ENCODE data around the gene SH3BP5.

SH3BP5 gene

GRCh38 chr3:15347737-15348110 lies 15.3 kb upstream of the SH3BP5 start:
- DNase-seq (ENCODE audit: low read depth in 4 of 4, low spot score in 1 of 4): no peak

GRCh38 chr3:15347063-15347736 lies 14.8 kb upstream of the SH3BP5 start:
- no peak for DNase-seq (ENCODE audit: low read depth in 4 of 4, low spot score in 1 of 4)

DNA sequence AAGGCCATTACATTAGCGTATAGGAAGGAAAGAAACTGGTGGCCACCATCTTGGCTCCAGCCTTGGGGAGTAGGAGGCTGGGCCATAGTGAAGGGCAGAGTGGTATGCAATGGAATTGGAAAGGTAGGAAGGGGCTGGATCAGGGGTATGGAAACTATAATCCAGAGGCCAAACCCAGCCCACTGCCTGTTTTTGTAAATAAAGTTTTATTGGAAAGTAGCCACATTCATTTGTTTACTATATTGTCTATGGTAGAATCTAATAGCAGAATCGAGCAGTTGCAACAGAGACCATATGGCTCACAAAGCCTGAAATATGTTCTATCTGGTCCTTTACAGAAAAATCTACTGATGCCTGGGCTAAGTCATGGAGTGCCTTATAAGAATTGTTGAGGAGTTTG lies 14.1 kb upstream of the SH3BP5 start:
- no peak for DNase-seq (ENCODE audit: low read depth in 4 of 4, low spot score in 1 of 4)

DNA sequence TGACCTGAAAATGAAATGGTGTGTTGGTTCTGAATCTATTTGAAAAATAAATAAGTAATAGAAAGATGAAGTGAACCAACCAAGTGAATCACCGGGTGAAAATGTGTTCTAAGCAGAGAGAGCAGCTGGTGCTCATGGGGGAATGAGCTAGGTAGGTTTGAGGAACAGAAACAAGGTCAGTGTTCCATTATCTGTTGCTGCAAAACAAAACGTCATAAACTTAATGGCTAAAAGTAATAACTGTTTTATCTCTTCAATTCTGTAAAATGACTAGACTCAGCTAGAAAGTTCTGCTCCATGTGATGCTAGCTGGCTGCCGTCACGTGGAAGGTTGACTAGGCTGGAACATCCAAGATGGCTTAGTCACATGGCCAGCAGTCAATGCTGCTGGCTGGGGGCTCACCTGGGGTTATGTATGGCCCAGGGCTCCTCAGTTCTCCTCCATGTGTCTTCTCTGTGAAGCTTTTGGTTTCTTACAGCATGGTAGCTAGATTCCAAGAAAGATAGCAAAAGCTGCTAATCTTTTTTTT lies 13.3 kb upstream of the SH3BP5 start:
- no peak for DNase-seq (ENCODE audit: low read depth in 4 of 4, low spot score in 1 of 4)

- no peak for DNase-seq (ENCODE audit: low read depth in 4 of 4, low spot score in 1 of 4)
Observed at GRCh38 chr3:15345066-15345607, 12.8 kb upstream of the SH3BP5 start.

DNA sequence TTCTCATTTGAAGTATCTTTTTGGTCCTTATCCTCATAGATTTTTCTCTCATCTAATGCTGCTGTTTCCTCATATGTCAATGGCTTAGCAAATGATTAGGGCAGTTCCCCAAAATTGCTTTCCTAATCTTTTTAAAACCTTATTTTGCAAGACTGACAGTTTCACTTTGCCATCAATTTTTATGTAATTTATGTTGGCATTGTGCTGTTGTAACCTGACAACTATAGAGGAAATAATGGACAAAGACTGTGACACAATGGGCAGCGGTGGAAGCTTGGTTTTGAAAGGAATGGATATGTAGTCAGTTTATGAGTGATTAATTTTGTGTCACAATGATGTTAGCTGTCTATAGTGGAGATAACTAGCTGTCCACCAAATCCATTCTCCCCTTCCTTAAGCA lies 10.6 kb upstream of the SH3BP5 start:
- DNase-seq (ENCODE audit: low read depth in 4 of 4, low spot score in 1 of 4): no peak

GRCh38 chr3:15342246-15342645 lies 9.9 kb upstream of the SH3BP5 start:
- no peak for DNase-seq (ENCODE audit: low read depth in 4 of 4, low spot score in 1 of 4)

- no peak for DNase-seq (ENCODE audit: low read depth in 4 of 4, low spot score in 1 of 4)
Observed at GRCh38 chr3:15341030-15341726, 8.8 kb upstream of the SH3BP5 start.

GRCh38 chr3:15339786-15340215 lies 7.4 kb upstream of the SH3BP5 start:
- no peak for DNase-seq (ENCODE audit: low read depth in 4 of 4, low spot score in 1 of 4)

GRCh38 chr3:15339001-15339400 lies 6.6 kb upstream of the SH3BP5 start:
- DNase-seq (ENCODE audit: low read depth in 4 of 4, low spot score in 1 of 4): no peak

- DNase-seq (ENCODE audit: low read depth in 4 of 4, low spot score in 1 of 4): no peak
Observed at GRCh38 chr3:15337963-15338362, 5.6 kb upstream of the SH3BP5 start.

DNA sequence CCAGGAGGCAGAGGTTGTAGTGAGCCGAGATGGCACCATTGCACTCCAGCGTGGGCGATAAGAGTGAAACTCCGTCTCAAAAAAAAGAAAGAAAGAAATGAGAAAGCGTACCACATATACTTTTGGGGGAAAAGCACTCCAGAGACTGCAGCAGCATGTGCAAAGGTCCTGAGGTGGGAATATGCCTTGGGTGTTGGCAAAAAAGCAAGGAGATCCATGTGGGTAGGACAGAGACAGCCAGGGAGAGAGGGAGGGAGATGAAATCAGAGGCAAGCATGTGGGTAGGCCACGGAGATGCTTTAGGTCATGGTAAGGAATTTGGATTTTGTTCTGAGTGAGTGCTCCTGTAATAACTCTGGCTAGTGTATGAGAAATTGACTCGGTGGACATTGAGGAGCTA lies 3.7 kb upstream of the SH3BP5 start:
- no peak for DNase-seq (ENCODE audit: low read depth in 4 of 4, low spot score in 1 of 4)

DNA sequence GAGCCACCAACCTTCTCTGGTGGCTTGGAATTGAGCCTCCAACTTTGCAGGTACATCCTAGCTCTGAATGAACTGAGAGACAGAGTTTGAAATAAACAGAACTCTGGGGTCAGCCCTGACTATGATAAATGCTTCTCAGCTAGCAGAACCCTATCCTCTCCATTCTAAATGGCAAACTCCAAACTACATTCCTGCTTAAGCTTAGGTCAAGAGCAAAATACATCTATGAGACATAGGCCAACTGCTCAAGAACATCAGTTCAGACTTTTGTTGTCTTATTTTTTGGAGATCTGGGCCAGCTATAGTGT lies 1.5 kb upstream of the SH3BP5 start:
- no peak for DNase-seq (ENCODE audit: low read depth in 4 of 4, low spot score in 1 of 4)

DNA sequence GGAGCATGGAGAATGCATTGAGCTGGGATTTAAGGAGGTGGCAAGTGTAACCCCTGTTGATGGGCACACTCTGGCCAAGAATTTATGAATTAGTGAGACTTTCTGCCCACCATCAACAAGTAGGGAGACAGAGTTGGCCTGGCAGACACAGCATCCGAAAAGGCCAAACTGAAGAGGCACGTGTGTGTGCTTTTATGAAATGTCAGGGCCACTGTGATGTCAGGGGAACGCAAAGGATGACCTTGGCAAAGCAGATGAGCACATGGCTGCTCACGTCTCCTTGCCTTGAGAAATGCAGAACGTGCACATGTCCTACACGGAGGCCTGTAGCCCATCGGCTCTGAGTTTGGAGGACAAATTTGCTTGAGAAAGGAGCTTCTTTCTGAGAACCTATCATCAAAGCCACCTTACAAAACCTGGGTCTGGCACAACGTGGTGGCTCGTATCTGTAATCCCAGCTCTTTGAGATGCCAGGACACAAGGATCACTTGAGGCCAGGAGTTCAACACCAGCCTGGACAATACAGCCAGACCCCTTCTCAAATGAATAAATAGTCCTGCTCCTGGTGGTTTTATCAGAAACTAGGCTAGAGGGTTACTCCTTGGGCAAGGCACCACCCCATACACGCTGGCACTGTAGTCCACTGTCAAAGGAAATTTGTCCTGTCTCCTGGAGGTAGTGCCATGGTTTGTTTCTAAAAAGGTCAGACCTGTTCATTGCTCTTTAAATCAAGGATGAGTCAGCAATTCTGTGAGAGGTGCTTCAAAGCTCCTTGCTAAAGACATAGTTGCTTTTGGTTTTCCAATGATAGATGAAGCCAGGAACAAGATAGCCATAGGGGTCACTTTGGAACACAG lies 941 bp upstream of the SH3BP5 start:
- no peak for DNase-seq (ENCODE audit: low read depth in 4 of 4, low spot score in 1 of 4)

DNA sequence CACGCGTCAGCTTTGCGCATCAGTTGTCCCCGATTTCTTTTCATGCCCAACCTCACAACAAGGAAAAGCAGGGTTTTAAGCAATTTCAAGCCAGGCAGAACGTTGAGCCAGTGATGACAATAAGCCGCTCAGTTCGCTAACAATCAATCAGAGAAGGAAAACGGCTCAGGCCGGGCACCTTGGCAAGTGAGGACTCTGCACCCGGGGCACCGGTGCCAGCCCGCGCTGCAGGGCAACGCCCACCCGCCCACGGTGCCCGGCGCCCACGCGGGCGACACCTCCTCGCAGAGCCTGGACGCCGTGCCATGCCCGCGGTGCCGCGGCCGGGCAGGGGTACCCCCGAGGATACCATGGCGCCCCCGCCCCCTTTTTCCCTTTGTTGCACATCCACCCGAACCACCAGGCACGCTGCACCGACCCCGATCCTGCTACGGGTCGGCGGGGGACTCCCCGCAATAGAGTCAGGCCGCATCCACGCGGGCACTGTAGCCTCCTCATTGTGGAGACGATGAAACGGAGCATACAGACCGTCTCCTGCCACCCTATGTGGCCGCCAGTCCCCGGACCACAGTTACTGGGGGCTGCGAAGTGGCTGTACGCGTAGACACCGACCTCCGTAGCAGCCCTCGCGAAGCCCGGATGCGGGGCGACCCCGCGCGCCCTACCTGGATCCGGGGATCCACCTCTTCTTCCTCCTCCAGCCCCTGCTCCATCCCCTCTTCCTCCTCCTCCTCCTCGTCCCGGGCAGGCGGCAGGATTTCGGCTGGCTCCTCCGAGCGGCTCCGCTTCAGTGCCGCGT lies 581 bp downstream of the SH3BP5 start:
- peak in 3 of 4 experiments; percentile 17 to 30 (median 25) for DNase-seq (ENCODE audit: low read depth in 4 of 4, low spot score in 1 of 4)

DNA sequence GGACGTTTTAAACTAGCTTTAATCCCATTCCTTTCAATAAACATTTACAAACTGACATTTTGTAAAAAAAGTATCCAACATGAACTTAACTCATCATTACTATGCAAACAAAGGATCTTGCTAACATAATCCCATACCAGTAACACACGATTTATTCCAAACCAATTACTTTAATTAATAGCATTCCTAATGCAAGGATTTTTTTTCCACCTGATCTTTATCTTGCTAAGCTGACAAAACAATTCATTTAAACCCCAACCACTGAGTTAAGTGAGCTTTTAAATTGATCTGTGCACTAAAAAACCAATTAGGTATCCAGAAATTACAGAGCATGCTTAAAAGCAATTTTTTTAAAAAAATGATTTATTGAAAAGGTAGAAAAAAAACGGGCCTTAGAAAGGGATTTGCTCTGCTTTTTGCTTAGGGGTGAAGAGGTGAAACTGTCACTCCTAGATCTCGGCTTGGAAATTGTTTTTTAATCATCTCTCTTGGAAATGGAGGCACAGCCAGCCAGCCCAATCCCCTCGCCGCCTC lies 1.2 kb downstream of the SH3BP5 start:
- DNase-seq (ENCODE audit: low read depth in 4 of 4, low spot score in 1 of 4): no peak

DNA sequence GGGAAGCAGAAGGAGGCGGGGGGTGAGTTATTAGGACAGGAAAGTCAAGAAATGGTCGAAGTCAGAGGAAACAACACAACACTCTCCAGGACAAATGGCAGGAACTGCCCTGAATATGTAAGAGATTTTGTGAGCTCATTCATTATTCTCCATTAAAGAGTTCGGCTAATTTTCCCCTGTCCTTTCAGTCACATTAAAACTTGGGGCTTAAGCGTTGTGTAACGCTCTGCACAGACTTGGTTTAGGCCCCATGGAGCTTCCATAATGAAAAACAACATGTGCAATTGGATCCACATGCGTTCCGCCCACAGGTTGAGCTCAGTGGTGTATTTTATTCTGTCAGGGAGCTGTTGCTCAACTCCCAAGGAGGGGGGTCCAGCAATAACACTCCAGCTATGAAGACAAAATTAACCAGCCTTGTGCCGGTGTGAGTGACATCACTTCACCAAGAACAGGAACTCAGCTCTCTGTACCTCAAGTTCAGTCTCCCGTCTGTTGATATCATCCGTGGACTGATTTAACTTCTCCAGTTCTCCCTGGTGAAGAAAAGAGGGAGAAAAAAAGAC lies 2.3 kb downstream of the SH3BP5 start:
- no peak for DNase-seq (ENCODE audit: low read depth in 4 of 4, low spot score in 1 of 4)

GRCh38 chr3:15329046-15330005 lies 3.1 kb downstream of the SH3BP5 start:
- DNase-seq (ENCODE audit: low read depth in 4 of 4, low spot score in 1 of 4): no peak

DNA sequence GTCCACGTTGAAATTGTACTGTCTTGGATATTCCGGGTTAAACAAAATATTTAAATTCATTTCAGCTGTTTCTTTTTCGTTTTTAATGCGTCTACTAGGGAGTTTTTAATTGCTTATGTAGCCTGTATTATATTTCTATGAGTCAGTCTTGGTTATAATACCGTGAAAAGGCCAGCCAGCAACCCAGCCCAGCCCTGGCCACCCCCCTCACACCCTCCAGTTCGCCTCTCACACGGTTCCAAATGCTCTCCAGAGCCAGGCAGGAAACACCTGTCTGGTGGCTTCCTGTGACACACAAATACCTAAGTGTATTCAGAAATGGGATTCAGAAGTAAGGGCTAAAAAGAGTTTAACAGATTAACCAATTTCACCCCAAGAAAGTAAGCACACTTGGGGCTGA lies 4.4 kb downstream of the SH3BP5 start:
- DNase-seq (ENCODE audit: low read depth in 4 of 4, low spot score in 1 of 4): no peak

Data from stimulated activated CD4-positive, alpha-beta T cell treated with anti-CD3 and anti-CD28 coated beads, Interleukin-1b, Interleukin-23, amount 100 ng/mL, for 24 hours (primary cell).